GM19099 (cell line): Measurements from ENCODE around the gene F13B.

Experiments
- POLR2A ChIP-seq: IDR thresholded peaks from 3 replicates; pipeline ENCODE4 v1.6.1; 2011; ENCODE audit warnings: low read depth; ENCODE audit not compliant: insufficient read length; ENCODE audit errors: extremely low read depth

Gene F13B

GRCh38 chr1:197001828-197002227 lies 65.2 kb downstream of the F13B start:
- no peak for TF ChIP-seq POLR2A

GRCh38 chr1:196997423-196997822 lies 69.6 kb downstream of the F13B start:
- TF ChIP-seq POLR2A, result no peak

GRCh38 chr1:196993916-196994315 lies 73.1 kb downstream of the F13B start:
- TF ChIP-seq POLR2A, result no peak
